H9 (cell line): Measurements from ENCODE around the gene RBM27. TPM values are rescaled to one million over a fixed set of nuclear protein-coding genes. Genes with fewer than 3 reads are reported as not detected.

Source experiments
- DNase-seq: peaks from one replicate; pipeline ENCODE4 v3.0.0-alpha.2; 2017
- H2AFZ ChIP-seq: one replicate; pipeline ENCODE4 v1.6.1; 2013; ENCODE audit warnings: mild to moderate bottlenecking, low read length, control low read depth, moderate library complexity
- H2AK5ac ChIP-seq: 2 replicates; pipeline ENCODE4 v1.6.1; 2013; ENCODE audit warnings: low read length, control low read depth, mixed read lengths; ENCODE audit not compliant: insufficient read length
- H2BK120ac ChIP-seq: one replicate; pipeline ENCODE4 v1.6.1; 2013; ENCODE audit warnings: low read depth, mild to moderate bottlenecking, low read length, control low read depth, inconsistent platforms; ENCODE audit not compliant: poor library complexity, severe bottlenecking
- H2BK12ac ChIP-seq: 2 replicates; pipeline ENCODE4 v1.6.1; 2013; ENCODE audit warnings: low read length, control low read depth, mixed read lengths, low read depth; ENCODE audit not compliant: insufficient read length
- H2BK15ac ChIP-seq: 2 replicates; pipeline ENCODE4 v1.6.1; 2013; ENCODE audit warnings: low read depth, low read length, control low read depth
- H2BK20ac ChIP-seq: one replicate; pipeline ENCODE4 v1.6.1; 2013; ENCODE audit warnings: low read depth, mild to moderate bottlenecking, low read length, control low read depth, inconsistent platforms; ENCODE audit not compliant: poor library complexity, severe bottlenecking
- H2BK5ac ChIP-seq: 2 replicates; pipeline ENCODE4 v1.6.1; 2013; ENCODE audit warnings: low read length, control low read depth, mixed read lengths; ENCODE audit not compliant: insufficient read length
- H3K14ac ChIP-seq: 2 replicates; pipeline ENCODE4 v1.6.1; 2013; ENCODE audit warnings: low read length, control low read depth; ENCODE audit not compliant: insufficient read depth
- H3K18ac ChIP-seq: 2 replicates; pipeline ENCODE4 v1.6.1; 2013; ENCODE audit warnings: low read depth, mild to moderate bottlenecking, mixed read lengths, low read length, control low read depth; ENCODE audit not compliant: insufficient read length
- H3K23ac ChIP-seq: 2 replicates; pipeline ENCODE4 v1.6.1; 2013; ENCODE audit warnings: low read length, control low read depth, mixed read lengths, low read depth; ENCODE audit not compliant: insufficient read length
- H3K23me2 ChIP-seq: 2 replicates; pipeline ENCODE4 v1.6.1; 2013; ENCODE audit warnings: low read depth, mild to moderate bottlenecking, mixed read lengths, low read length, control low read depth; ENCODE audit not compliant: insufficient read length, poor library complexity, severe bottlenecking
- H3K27ac ChIP-seq: 2 replicates; pipeline ENCODE4 v1.5.1; 2013; ENCODE audit warnings: low read length, control low read depth, mixed read lengths, low read depth; ENCODE audit not compliant: insufficient read length
- H3K27me3 ChIP-seq: 2 replicates; pipeline ENCODE4 v1.6.1; 2013; ENCODE audit warnings: low read length, control low read depth, inconsistent platforms; ENCODE audit not compliant: insufficient read depth
- H3K4ac ChIP-seq: 2 replicates; pipeline ENCODE4 v1.6.1; 2013; ENCODE audit warnings: low read depth, mild to moderate bottlenecking, control low read depth, inconsistent platforms, low read length, moderate library complexity
- H3K4me1 ChIP-seq: 2 replicates; pipeline ENCODE4 v1.6.1; 2013; ENCODE audit warnings: low read length, control low read depth, inconsistent platforms; ENCODE audit not compliant: insufficient read depth
- H3K4me2 ChIP-seq: 2 replicates; pipeline ENCODE4 v1.6.1; 2013; ENCODE audit warnings: low read length, control low read depth, mixed read lengths; ENCODE audit not compliant: insufficient read length, insufficient read depth
- H3K56ac ChIP-seq: 2 replicates; pipeline ENCODE4 v1.6.1; 2013; ENCODE audit warnings: low read depth, mild to moderate bottlenecking, mixed read lengths, low read length, control low read depth; ENCODE audit not compliant: insufficient read length
- H3K79me1 ChIP-seq: 2 replicates; pipeline ENCODE4 v1.6.1; 2013; ENCODE audit warnings: low read depth, mild to moderate bottlenecking, moderate library complexity, low read length, control low read depth, inconsistent platforms; ENCODE audit not compliant: insufficient read depth, poor library complexity, severe bottlenecking
- H3K79me2 ChIP-seq: 2 replicates; pipeline ENCODE4 v1.6.1; 2013; ENCODE audit warnings: low read length, control low read depth, inconsistent platforms; ENCODE audit not compliant: insufficient read depth
- H3K9ac ChIP-seq: 2 replicates; pipeline ENCODE4 v1.6.1; 2013; ENCODE audit warnings: low read length, control low read depth, mixed read lengths; ENCODE audit not compliant: insufficient read length; ENCODE audit errors: extremely low read depth
- H3K9me3 ChIP-seq: one replicate; pipeline ENCODE4 v1.6.1; 2013; ENCODE audit warnings: low read depth, low read length, inconsistent platforms; ENCODE audit not compliant: control insufficient read depth
- H3T11ph ChIP-seq: one replicate; pipeline ENCODE4 v1.6.1; 2013; ENCODE audit warnings: mild to moderate bottlenecking, low read length, control low read depth, inconsistent platforms
- H4K20me1 ChIP-seq: one replicate; pipeline ENCODE4 v1.6.1; 2013; ENCODE audit not compliant: control insufficient read depth, insufficient read length, insufficient read depth
- H4K5ac ChIP-seq: 2 replicates; pipeline ENCODE4 v1.6.1; 2013; ENCODE audit warnings: low read depth, mild to moderate bottlenecking, mixed read lengths, low read length, control low read depth; ENCODE audit not compliant: insufficient read length
- H4K8ac ChIP-seq: replicated peaks from 2 replicates; pipeline ENCODE4 v1.6.1; 2013; ENCODE audit warnings: low read length, control low read depth, mixed read lengths, low read depth; ENCODE audit not compliant: insufficient read length
- H4K91ac ChIP-seq: 2 replicates; pipeline ENCODE4 v1.6.1; 2013; ENCODE audit warnings: low read depth, mild to moderate bottlenecking, moderate library complexity, mixed read lengths, low read length, control low read depth; ENCODE audit not compliant: insufficient read length
- H3K27ac Mint-ChIP-seq, 3 experiments: 2 replicates in 2 of 3; 3 replicates in 1 of 3; pipeline ENCODE4 v1.8.0; 2020 to 2021; ENCODE audit warnings: mixed read lengths in 3 of 3, mild to moderate bottlenecking in 1 of 3, moderate library complexity in 1 of 3
- H3K27me3 Mint-ChIP-seq: 2 replicates; pipeline ENCODE4 v1.8.0; 2021; ENCODE audit warnings: low read depth, mild to moderate bottlenecking, moderate library complexity, mixed read lengths
- H3K36me3 Mint-ChIP-seq, 3 experiments: 2 replicates in 2 of 3; 3 replicates in 1 of 3; pipeline ENCODE4 v1.8.0; 2020 to 2021; ENCODE audit warnings: low read depth in 3 of 3, mixed read lengths in 3 of 3; ENCODE audit not compliant: insufficient read depth in 1 of 3
- H3K4me1 Mint-ChIP-seq, 2 experiments: 2 replicates each; pipeline ENCODE4 v1.8.0; 2020; ENCODE audit warnings: mixed read lengths in 2 of 2
- H3K4me3 Mint-ChIP-seq, 2 experiments: 2 replicates in 1 of 2; 3 replicates in 1 of 2; pipeline ENCODE4 v1.8.0; 2020 to 2021; ENCODE audit warnings: mild to moderate bottlenecking in 2 of 2, mixed read lengths in 2 of 2, moderate library complexity in 1 of 2
- H3K9me3 Mint-ChIP-seq, 2 experiments: 2 replicates in 1 of 2; 3 replicates in 1 of 2; pipeline ENCODE4 v1.8.0; 2020; ENCODE audit warnings: mild to moderate bottlenecking in 2 of 2, mixed read lengths in 2 of 2, moderate library complexity in 1 of 2
- WGBS: extraction: QIAGEN DNeasy Blood & Tissue Kit; methylation state at CpG from one replicate; pipeline ENCODE4 v1.1.7; 2013; ENCODE audit warnings: missing lambda C conversion rate, low lambda C conversion rate, mixed read lengths; ENCODE audit not compliant: insufficient read length; ENCODE audit errors: extremely low coverage; 5-methylcytosine and 5-hydroxymethylcytosine counted together
- total RNA-seq: library from RNA; stranded (reverse); gene quantifications from 2 replicates; pipeline ENCODE4 v1.2.1, GENCODE V29; 2021
- TF ChIP-seq, protein P1 (sequence below): fragments of 200-600 bp; sonication (generic); conservative IDR thresholded peaks from 3 replicates; pipeline ENCODE4 v1.8.0; 2021; ENCODE audit warnings: antibody characterized with exemption, mild to moderate bottlenecking

Gene RBM27
- total RNA-seq, 1 experiment from 2014 or later, result 33.8 TPM

DNA sequence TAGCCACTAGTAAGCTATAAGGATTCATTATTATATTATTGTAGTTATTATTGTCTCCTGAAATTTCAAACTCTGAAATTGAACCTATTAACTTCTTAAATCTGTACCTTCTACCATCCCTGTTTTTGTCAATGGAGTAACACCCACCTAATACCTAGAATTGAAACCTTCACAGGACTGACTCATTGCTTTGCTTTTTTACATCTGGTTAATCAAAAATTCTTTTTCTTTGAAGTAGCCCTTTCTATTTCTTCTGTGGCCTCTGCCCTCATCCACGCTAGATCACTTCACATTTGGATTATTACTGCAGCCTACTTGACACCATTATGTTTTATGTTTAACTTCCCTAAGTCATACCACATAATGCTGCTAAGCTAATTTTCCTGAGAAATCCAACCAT lies 35.6 kb downstream of the RBM27 start:
- no CpG with 5 or more reads among the region's 1 CpG for WGBS
- H3T11ph ChIP-seq, result no peak overlapping the region
- no peak overlapping the region for H2BK5ac ChIP-seq
- H4K5ac ChIP-seq, result no peak overlapping the region
- H3K27me3 ChIP-seq, result no peaks in the 10 kb centered on the region
- H3K18ac ChIP-seq, result no peak overlapping the region
- no peak overlapping the region for H2BK15ac ChIP-seq
- H3K4me1 ChIP-seq, result no peaks in the 10 kb centered on the region
- no peaks in the 10 kb centered on the region for H3K9me3 Mint-ChIP-seq
- H3K79me1 ChIP-seq, result no peaks in the 10 kb centered on the region
- H2AFZ ChIP-seq, result no peak overlapping the region
- no peak overlapping the region for H3K4ac ChIP-seq
- peaks cover 12 to 48% (median 47%) of the 10 kb centered on the region in 3 experiments; a peak in 6 of 7 replicates for H3K36me3 Mint-ChIP-seq
- H3K27ac ChIP-seq, result no peak overlapping the region
- H3K56ac ChIP-seq, result no peak overlapping the region
- H3K9ac ChIP-seq, result no peak overlapping the region
- no peaks in the 10 kb centered on the region for H3K4me1 Mint-ChIP-seq
- no peak overlapping the region for H3K4me2 ChIP-seq
- no peak overlapping the region for H3K23ac ChIP-seq
- no peak for DNase-seq
- no peaks in the 10 kb centered on the region for H3K79me2 ChIP-seq
- H3K14ac ChIP-seq, result no peak overlapping the region
- peak overlapping the region in 2 of 3 experiments; percentile 7 to 64; a peak in 4 of 7 replicates for H3K27ac Mint-ChIP-seq
- no peaks in the 10 kb centered on the region for H3K23me2 ChIP-seq
- no peak overlapping the region for H2BK20ac ChIP-seq
- H2AK5ac ChIP-seq, result no peak overlapping the region
- H2BK120ac ChIP-seq, result no peak overlapping the region
- no peaks in the 10 kb centered on the region for H3K27me3 Mint-ChIP-seq
- no peak overlapping the region for H4K8ac ChIP-seq
- no peaks in the 10 kb centered on the region for H4K20me1 ChIP-seq
- no peaks in the 10 kb centered on the region for H3K9me3 ChIP-seq
- no peak overlapping the region for H3K4me3 Mint-ChIP-seq
- no peak overlapping the region for H2BK12ac ChIP-seq
- TF ChIP-seq, protein P1, sequence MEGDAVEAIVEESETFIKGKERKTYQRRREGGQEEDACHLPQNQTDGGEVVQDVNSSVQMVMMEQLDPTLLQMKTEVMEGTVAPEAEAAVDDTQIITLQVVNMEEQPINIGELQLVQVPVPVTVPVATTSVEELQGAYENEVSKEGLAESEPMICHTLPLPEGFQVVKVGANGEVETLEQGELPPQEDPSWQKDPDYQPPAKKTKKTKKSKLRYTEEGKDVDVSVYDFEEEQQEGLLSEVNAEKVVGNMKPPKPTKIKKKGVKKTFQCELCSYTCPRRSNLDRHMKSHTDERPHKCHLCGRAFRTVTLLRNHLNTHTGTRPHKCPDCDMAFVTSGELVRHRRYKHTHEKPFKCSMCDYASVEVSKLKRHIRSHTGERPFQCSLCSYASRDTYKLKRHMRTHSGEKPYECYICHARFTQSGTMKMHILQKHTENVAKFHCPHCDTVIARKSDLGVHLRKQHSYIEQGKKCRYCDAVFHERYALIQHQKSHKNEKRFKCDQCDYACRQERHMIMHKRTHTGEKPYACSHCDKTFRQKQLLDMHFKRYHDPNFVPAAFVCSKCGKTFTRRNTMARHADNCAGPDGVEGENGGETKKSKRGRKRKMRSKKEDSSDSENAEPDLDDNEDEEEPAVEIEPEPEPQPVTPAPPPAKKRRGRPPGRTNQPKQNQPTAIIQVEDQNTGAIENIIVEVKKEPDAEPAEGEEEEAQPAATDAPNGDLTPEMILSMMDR, result no peak
- no peak overlapping the region for H4K91ac ChIP-seq
